ENCODE data around the gene STK33.

DNA sequence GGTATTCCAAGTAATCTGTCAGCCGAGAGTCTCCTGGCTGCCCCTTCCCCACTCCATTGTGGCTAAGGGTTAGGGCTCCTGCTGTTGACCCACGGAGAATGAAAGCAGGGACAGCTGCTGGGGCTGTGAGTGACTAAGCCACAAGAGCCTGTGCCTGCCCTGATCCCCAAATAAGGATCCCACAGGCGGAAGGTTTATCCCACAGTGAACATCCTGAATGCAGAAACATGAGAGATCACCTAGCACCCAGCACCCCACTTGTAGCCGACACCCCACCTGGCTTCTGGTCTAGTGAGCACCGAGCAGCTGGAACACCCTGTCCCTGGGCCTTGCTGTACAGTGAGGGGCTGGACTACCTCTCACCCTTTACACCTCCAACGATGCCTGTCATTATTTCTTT lies 212.7 kb downstream of the STK33 start:
- TF ChIP-seq, protein P1, sequence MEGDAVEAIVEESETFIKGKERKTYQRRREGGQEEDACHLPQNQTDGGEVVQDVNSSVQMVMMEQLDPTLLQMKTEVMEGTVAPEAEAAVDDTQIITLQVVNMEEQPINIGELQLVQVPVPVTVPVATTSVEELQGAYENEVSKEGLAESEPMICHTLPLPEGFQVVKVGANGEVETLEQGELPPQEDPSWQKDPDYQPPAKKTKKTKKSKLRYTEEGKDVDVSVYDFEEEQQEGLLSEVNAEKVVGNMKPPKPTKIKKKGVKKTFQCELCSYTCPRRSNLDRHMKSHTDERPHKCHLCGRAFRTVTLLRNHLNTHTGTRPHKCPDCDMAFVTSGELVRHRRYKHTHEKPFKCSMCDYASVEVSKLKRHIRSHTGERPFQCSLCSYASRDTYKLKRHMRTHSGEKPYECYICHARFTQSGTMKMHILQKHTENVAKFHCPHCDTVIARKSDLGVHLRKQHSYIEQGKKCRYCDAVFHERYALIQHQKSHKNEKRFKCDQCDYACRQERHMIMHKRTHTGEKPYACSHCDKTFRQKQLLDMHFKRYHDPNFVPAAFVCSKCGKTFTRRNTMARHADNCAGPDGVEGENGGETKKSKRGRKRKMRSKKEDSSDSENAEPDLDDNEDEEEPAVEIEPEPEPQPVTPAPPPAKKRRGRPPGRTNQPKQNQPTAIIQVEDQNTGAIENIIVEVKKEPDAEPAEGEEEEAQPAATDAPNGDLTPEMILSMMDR (CRISPR knock-in tag; IDR thresholded peaks at IDR 0.05): no peak
- no peak for TF ChIP-seq U2AF1 (optimal IDR thresholded peaks at IDR 0.05; ENCODE audit: low read depth, low read length)
- TF ChIP-seq, protein P2, sequence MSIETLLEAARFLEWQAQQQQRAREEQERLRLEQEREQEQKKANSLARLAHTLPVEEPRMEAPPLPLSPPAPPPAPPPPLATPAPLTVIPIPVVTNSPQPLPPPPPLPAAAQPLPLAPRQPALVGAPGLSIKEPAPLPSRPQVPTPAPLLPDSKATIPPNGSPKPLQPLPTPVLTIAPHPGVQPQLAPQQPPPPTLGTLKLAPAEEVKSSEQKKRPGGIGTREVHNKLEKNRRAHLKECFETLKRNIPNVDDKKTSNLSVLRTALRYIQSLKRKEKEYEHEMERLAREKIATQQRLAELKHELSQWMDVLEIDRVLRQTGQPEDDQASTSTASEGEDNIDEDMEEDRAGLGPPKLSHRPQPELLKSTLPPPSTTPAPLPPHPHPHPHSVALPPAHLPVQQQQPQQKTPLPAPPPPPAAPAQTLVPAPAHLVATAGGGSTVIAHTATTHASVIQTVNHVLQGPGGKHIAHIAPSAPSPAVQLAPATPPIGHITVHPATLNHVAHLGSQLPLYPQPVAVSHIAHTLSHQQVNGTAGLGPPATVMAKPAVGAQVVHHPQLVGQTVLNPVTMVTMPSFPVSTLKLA (IDR thresholded peaks at IDR 0.05): no peak
- TF ChIP-seq NFATC3 (CRISPR knock-in tag; IDR thresholded peaks at IDR 0.05): no peak
- TF ChIP-seq NR2C2 (CRISPR knock-in tag; IDR thresholded peaks at IDR 0.05; ENCODE audit: borderline replicate concordance): no peak
- no peak for TF ChIP-seq AKAP8 (CRISPR knock-in tag; IDR thresholded peaks at IDR 0.05)
